Suprapubic skin (tissue), 4 donors: Measurements from ENCODE around the gene LMNTD2. TPM values are rescaled to one million over a fixed set of nuclear protein-coding genes. Genes with fewer than 3 reads are reported as not detected.

ENCODE experiments used
- DNase-seq, 2 donors: peaks; one replicate each; pipeline ENCODE4 v3.0.0-alpha.2; 2019; ENCODE audit warnings: low spot score in 2 of 2
- H3K27ac ChIP-seq: fragments of 200-600 bp; sonication (generic); one replicate; pipeline ENCODE4 v1.5.1; 2019
- H3K27me3 ChIP-seq: fragments of 200-600 bp; sonication (generic); one replicate; pipeline ENCODE4 v1.5.1; 2019
- H3K36me3 ChIP-seq: fragments of 200-600 bp; sonication (generic); one replicate; pipeline ENCODE4 v1.5.1; 2019
- H3K4me1 ChIP-seq: fragments of 200-600 bp; sonication (generic); one replicate; pipeline ENCODE4 v1.5.1; 2019
- H3K4me3 ChIP-seq: fragments of 200-600 bp; sonication (generic); one replicate; pipeline ENCODE4 v1.5.1; 2019; ENCODE audit warnings: mild to moderate bottlenecking
- H3K9me3 ChIP-seq: fragments of 200-600 bp; sonication (generic); one replicate; pipeline ENCODE4 v1.5.1; 2019
- EP300 ChIP-seq: sonication (generic); formaldehyde crosslinking; IDR thresholded peaks from one replicate; pipeline ENCODE4 v1.6.1; 2017; ENCODE audit warnings: antibody characterized with exemption
- POLR2A ChIP-seq, 2 donors: fragments of 450-650 bp; IDR thresholded peaks; one replicate each; pipeline ENCODE4 v1.6.1; 2017; ENCODE audit warnings: antibody characterized with exemption in 2 of 2, mild to moderate bottlenecking in 2 of 2, moderate library complexity in 2 of 2
- POLR2AphosphoS5 ChIP-seq, 3 donors: sonication (generic); formaldehyde crosslinking; IDR thresholded peaks; one replicate each; pipeline ENCODE4 v1.6.1; 2017; ENCODE audit warnings: antibody characterized with exemption in 3 of 3
- WGBS: methylation state at CpG from one replicate; pipeline ENCODE4 v1.1.5; 2018; 5-methylcytosine and 5-hydroxymethylcytosine counted together
- total RNA-seq, 4 donors: library from RNA; depleted of rRNA; stranded (reverse); fragments of >200 nt; gene quantifications; one replicate each; pipeline ENCODE4 v1.1.0, GENCODE V29; 2016
- TF ChIP-seq, protein P1 (sequence below), 2 donors: fragments of 200-600 bp in 1 of 2; fragments of 450-650 bp in 1 of 2; sonication (generic) in 1 of 2; IDR thresholded peaks; one replicate each; pipeline ENCODE4 v1.5.1; 2016 to 2019; ENCODE audit warnings: antibody characterized with exemption in 2 of 2, mild to moderate bottlenecking in 1 of 2, moderate library complexity in 1 of 2

The LMNTD2 gene
- total RNA-seq, 4 donors from 2014 or later, result 6.3 to 17.8 (median 8.7) TPM

DNA sequence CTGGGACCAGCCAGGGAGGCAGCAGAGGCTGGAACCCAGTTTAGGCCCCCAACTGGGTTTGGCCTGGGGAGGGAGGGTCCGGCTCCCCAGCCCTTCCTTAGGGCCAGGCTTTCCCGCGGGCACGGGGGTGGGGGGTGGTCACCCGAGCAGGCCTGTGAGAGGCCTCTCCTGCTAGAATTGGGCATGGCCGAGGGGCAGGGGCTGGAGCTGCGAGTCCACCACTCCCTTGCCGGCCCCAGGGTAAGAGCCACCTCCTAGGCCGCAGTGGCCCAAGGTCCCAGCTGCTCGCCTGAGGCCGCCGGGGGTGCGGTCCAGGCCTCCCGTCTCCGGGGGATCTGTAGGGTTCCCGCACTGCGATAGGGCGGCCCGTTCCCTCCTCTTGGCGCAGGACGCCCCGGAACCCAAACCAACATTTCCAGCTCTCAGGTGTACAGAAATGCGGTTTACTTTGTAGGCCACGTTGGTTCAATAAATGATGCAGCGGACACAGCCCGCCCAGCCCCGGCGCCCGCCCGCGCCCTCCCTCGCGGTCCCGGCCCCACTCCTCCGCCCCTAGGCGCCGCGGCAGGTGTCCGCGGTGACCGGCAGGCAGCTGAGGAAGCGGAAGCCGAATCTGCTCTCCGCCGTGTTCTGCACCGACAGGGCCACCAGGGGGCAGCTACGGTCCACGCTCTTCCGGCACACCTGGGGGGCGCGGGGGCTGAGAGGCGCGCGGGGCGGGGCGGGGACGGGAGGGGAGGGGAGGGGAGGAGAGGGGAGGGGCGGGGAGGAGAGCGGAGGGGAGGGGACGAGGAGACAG, 5.9 kb downstream of the LMNTD2 start:
- no peak overlapping the region for H3K27ac ChIP-seq
- H3K27me3 ChIP-seq, result peaks cover 54% of the 10 kb centered on the region
- no peaks in the 10 kb centered on the region for H3K36me3 ChIP-seq
- WGBS, result 18% methylated on average over 3 of the region's 60 CpGs
- H3K9me3 ChIP-seq, result no peaks in the 10 kb centered on the region
- peaks cover 26% of the 10 kb centered on the region for H3K4me1 ChIP-seq
- TF ChIP-seq EP300 (no peak), POLR2AphosphoS5 (IDR thresholded peaks at IDR 0.05) (no peak), POLR2A (IDR thresholded peaks at IDR 0.05) (no peak)
- TF ChIP-seq, protein P1, sequence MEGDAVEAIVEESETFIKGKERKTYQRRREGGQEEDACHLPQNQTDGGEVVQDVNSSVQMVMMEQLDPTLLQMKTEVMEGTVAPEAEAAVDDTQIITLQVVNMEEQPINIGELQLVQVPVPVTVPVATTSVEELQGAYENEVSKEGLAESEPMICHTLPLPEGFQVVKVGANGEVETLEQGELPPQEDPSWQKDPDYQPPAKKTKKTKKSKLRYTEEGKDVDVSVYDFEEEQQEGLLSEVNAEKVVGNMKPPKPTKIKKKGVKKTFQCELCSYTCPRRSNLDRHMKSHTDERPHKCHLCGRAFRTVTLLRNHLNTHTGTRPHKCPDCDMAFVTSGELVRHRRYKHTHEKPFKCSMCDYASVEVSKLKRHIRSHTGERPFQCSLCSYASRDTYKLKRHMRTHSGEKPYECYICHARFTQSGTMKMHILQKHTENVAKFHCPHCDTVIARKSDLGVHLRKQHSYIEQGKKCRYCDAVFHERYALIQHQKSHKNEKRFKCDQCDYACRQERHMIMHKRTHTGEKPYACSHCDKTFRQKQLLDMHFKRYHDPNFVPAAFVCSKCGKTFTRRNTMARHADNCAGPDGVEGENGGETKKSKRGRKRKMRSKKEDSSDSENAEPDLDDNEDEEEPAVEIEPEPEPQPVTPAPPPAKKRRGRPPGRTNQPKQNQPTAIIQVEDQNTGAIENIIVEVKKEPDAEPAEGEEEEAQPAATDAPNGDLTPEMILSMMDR (IDR thresholded peaks at IDR 0.05), result peak; percentile 19 to 71
- peak overlapping the region; percentile 49 for H3K4me3 ChIP-seq
- DNase-seq, result no peak

- H3K4me3 ChIP-seq, result no peak overlapping the region
- TF ChIP-seq POLR2A (IDR thresholded peaks at IDR 0.05), result no peak
- TF ChIP-seq POLR2AphosphoS5 (IDR thresholded peaks at IDR 0.05), result no peak
- TF ChIP-seq EP300, result no peak
- TF ChIP-seq, protein P1 (IDR thresholded peaks at IDR 0.05), result no peak
- no CpG with 5 or more reads among the region's 11 CpGs for WGBS
- no peaks in the 10 kb centered on the region for H3K36me3 ChIP-seq
- no peak for DNase-seq
- H3K4me1 ChIP-seq, result peaks cover 24% of the 10 kb centered on the region
- no peaks in the 10 kb centered on the region for H3K9me3 ChIP-seq
- H3K27me3 ChIP-seq, result peaks cover 54% of the 10 kb centered on the region
- no peak overlapping the region for H3K27ac ChIP-seq
Measured at GRCh38 chr11:553988-554340, 6.6 kb downstream of the LMNTD2 start.

- WGBS, result 92% methylated on average over 15 of the region's 27 CpGs
- Histone ChIP-seq H3K27ac (no peak overlapping the region), H3K9me3 (no peaks in the 10 kb centered on the region), H3K27me3 (peaks cover 54% of the 10 kb centered on the region), H3K36me3 (no peaks in the 10 kb centered on the region), H3K4me3 (no peak overlapping the region), H3K4me1 (peaks cover 24% of the 10 kb centered on the region)
- DNase-seq, result no peak
- TF ChIP-seq POLR2A (IDR thresholded peaks at IDR 0.05), result no peak
- TF ChIP-seq, protein P1 (IDR thresholded peaks at IDR 0.05), result no peak
Measured at GRCh38 chr11:553083-553987, 7.2 kb downstream of the LMNTD2 start.

DNA sequence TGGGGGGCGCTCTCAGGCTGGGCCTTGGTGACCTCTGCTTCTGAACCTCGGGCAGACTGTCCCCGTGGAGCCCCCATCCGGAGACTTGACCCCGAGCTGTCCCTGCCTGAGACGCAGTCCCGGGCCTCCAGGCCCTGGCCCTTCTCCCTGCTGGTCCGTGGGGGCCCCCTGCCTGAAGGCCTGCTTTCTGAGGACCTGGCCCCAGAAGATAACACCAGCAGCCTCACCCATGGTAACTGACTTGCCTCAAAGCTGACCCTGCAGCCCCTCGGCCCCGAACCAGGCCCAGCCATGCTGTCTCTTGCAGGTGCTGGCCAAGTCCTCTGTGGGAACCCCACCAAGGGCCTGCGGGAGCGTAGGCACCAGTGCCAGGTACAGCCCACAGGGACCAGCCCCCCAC, 8.9 kb downstream of the LMNTD2 start:
- Histone ChIP-seq H3K27me3 (peaks cover 45% of the 10 kb centered on the region), H3K9me3 (no peaks in the 10 kb centered on the region), H3K36me3 (no peaks in the 10 kb centered on the region), H3K4me1 (peaks cover 24% of the 10 kb centered on the region), H3K27ac (no peak overlapping the region), H3K4me3 (no peak overlapping the region)
- WGBS, result no CpG with 5 or more reads among the region's 12 CpGs
- DNase-seq, result no peak
- TF ChIP-seq, protein P1 (IDR thresholded peaks at IDR 0.05), result no peak

- Histone ChIP-seq H3K27ac (no peak overlapping the region), H3K4me1 (peaks cover 22% of the 10 kb centered on the region), H3K27me3 (peaks cover 40% of the 10 kb centered on the region), H3K36me3 (no peaks in the 10 kb centered on the region), H3K9me3 (no peaks in the 10 kb centered on the region), H3K4me3 (no peak overlapping the region)
- TF ChIP-seq EP300 (no peak), POLR2AphosphoS5 (IDR thresholded peaks at IDR 0.05) (no peak), POLR2A (IDR thresholded peaks at IDR 0.05) (no peak)
- TF ChIP-seq, protein P1 (IDR thresholded peaks at IDR 0.05), result no peak
- no CpG with 5 or more reads among the region's 16 CpGs for WGBS
- DNase-seq, result no peak
Measured at GRCh38 chr11:551131-551530, 9.4 kb downstream of the LMNTD2 start.
